GM12878 (cell line): ENCODE data around the gene TM4SF4. TPM values are rescaled to one million over a fixed set of nuclear protein-coding genes. Genes with fewer than 3 reads are reported as not detected.

Experiments used
- ATAC-seq: fragments of 200-7000 bp; cut with Tn5 transposase; 3 replicates; pipeline ENCODE4 v1.9.1; 2020; ENCODE audit warnings: mild to moderate bottlenecking, moderate library complexity
- BruUV-seq: library from RNA; stranded (reverse); fragments of 400-500 nt; replicated peaks from 2 replicates; lab custom pipeline; 2021; lab: Mats Ljungman, UMichigan
- CTCF ChIA-PET: fragments of 300-600 bp; sonication (Branson Sonifier 250); formaldehyde crosslinking; extraction: SDS; loops from one replicate; lab custom pipeline; 2021; ENCODE audit warnings: inconsistent platforms; lab: Yijun Ruan, JAX
- POLR2A ChIA-PET: fragments of 350-600 bp; formaldehyde crosslinking; extraction: SDS; loops from one replicate; lab custom pipeline; 2021; ENCODE audit warnings: inconsistent platforms; lab: Charles Lee
- RAD21 ChIA-PET: fragments of 300-600 bp; sonication (Branson Sonifier 250); formaldehyde crosslinking; loops from one replicate; lab custom pipeline; 2023; ENCODE audit warnings: antibody characterized with exemption; ENCODE audit not compliant: unreplicated experiment; lab: Charles Lee
- SMC1A ChIA-PET: fragments of 300-600 bp; sonication (Branson Sonifier 250); formaldehyde crosslinking; loops from one replicate; lab custom pipeline; 2023; ENCODE audit not compliant: unreplicated experiment, uncharacterized antibody; lab: Charles Lee
- DNase-seq: peaks from one replicate; pipeline ENCODE4 v3.0.0-alpha.2; 2011; ENCODE audit warnings: low read depth, low spot score
- FAIRE-seq: peaks from 3 replicates; lab custom pipeline; 2011; peaks lifted over from hg19 to GRCh38; lab: Jason Lieb, UNC
- H2AFZ ChIP-seq: 2 replicates; pipeline ENCODE4 v1.6.0; 2011; ENCODE audit warnings: low read depth, low read length, control low read depth; ENCODE audit not compliant: control insufficient read depth
- H3K27ac ChIP-seq: 2 replicates; pipeline ENCODE4 v1.5.1; 2011; ENCODE audit warnings: control low read depth; ENCODE audit not compliant: control insufficient read depth, insufficient read depth
- H3K27me3 ChIP-seq, 2 experiments: replicated peaks in 1 of 2; 2 replicates each; pipeline versions ENCODE4 v1.6.0 to v1.6.1; 2011; ENCODE audit warnings: low read length in 1 of 2; ENCODE audit not compliant: control insufficient read depth in 2 of 2, insufficient read depth in 2 of 2
- H3K36me3 ChIP-seq, 2 experiments: 2 replicates each; pipeline ENCODE4 v1.5.1; 2011; ENCODE audit warnings: low read length in 1 of 2; ENCODE audit not compliant: control insufficient read depth in 2 of 2, insufficient read depth in 2 of 2
- H3K4me1 ChIP-seq: 2 replicates; pipeline ENCODE4 v1.6.1; 2011; ENCODE audit warnings: mild to moderate bottlenecking, low read length, moderate library complexity, mixed read lengths; ENCODE audit not compliant: control insufficient read depth, insufficient read depth
- H3K4me2 ChIP-seq: 2 replicates; pipeline ENCODE4 v1.6.0; 2011; ENCODE audit warnings: control low read depth; ENCODE audit not compliant: control insufficient read depth, insufficient read depth
- H3K4me3 ChIP-seq: fragments of 200-600 bp; sonication (generic); 2 replicates; pipeline ENCODE4 v1.5.1; 2016
- H3K79me2 ChIP-seq: 2 replicates; pipeline ENCODE4 v1.6.0; 2011; ENCODE audit warnings: low read length; ENCODE audit not compliant: control insufficient read depth, insufficient read depth
- H3K9ac ChIP-seq: 2 replicates; pipeline ENCODE4 v1.8.0; 2011; ENCODE audit warnings: low read length, control low read depth, mixed read lengths; ENCODE audit not compliant: control insufficient read depth, insufficient read depth
- H3K9me3 ChIP-seq: replicated peaks from 3 replicates; pipeline ENCODE4 v1.5.1; 2011; ENCODE audit warnings: mild to moderate bottlenecking, low read length; ENCODE audit not compliant: control insufficient read depth, insufficient read depth
- H4K20me1 ChIP-seq: 2 replicates; pipeline ENCODE4 v1.6.0; 2011; ENCODE audit not compliant: control insufficient read depth, insufficient read depth
- BCL11A ChIP-seq: IDR thresholded peaks from 2 replicates; pipeline ENCODE4 v1.6.1; 2011; ENCODE audit warnings: low read depth, low read length
- BRCA1 ChIP-seq: IDR thresholded peaks from 2 replicates; pipeline ENCODE4 v1.6.1; 2011; ENCODE audit warnings: low read depth, low read length, improper control_type of control experiment
- CBFB ChIP-seq: IDR thresholded peaks from 2 replicates; pipeline ENCODE4 v1.6.1; 2016; ENCODE audit warnings: antibody characterized with exemption, low read depth
- CTCF ChIP-seq, 3 experiments: IDR thresholded peaks in 2 of 3; conservative IDR thresholded peaks in 1 of 3; 2 replicates each; pipeline ENCODE4 v1.5.1; 2011; ENCODE audit warnings: low read depth in 3 of 3, low read length in 3 of 3, mild to moderate bottlenecking in 3 of 3, control low read depth in 2 of 3, moderate library complexity in 2 of 3, inconsistent platforms in 1 of 3, mixed read lengths in 1 of 3; ENCODE audit not compliant: control insufficient read depth in 2 of 3, insufficient read depth in 1 of 3; ENCODE audit errors: extremely low read depth in 1 of 3
- KAT2A ChIP-seq: conservative IDR thresholded peaks from 2 replicates; pipeline ENCODE4 v1.6.1; 2011; ENCODE audit warnings: low read depth, low read length; ENCODE audit not compliant: control insufficient read depth
- MAX ChIP-seq: IDR thresholded peaks from 2 replicates; pipeline ENCODE4 v1.6.1; 2012; ENCODE audit warnings: low read depth, low read length, improper control_type of control experiment
- MEF2A ChIP-seq: IDR thresholded peaks from 2 replicates; pipeline ENCODE4 v1.6.1; 2011; ENCODE audit warnings: low read depth, mild to moderate bottlenecking, low read length, moderate library complexity; ENCODE audit not compliant: insufficient read depth
- NR2C1 ChIP-seq: fragments of 450-650 bp; IDR thresholded peaks from 2 replicates; pipeline ENCODE4 v1.6.1; 2017; ENCODE audit warnings: antibody characterized with exemption, mild to moderate bottlenecking, moderate library complexity
- PAX8 ChIP-seq: fragments of 450-650 bp; IDR thresholded peaks from 2 replicates; pipeline ENCODE4 v1.6.1; 2017; ENCODE audit warnings: mild to moderate bottlenecking, moderate library complexity
- POLR2AphosphoS2 ChIP-seq: IDR thresholded peaks from 2 replicates; pipeline ENCODE4 v1.6.1; 2011; ENCODE audit warnings: low read depth, mild to moderate bottlenecking, low read length, improper control_type of control experiment, moderate library complexity
- RBBP5 ChIP-seq: fragments of 200-600 bp; sonication (generic); conservative IDR thresholded peaks from 2 replicates; pipeline ENCODE4 v1.6.1; 2016
- RCOR1 ChIP-seq: conservative IDR thresholded peaks from 2 replicates; pipeline ENCODE4 v1.6.1; 2012; ENCODE audit warnings: low read depth, low read length, improper control_type of control experiment
- TCF12 ChIP-seq: IDR thresholded peaks from 2 replicates; pipeline ENCODE4 v1.6.1; 2011; ENCODE audit warnings: low read depth, mild to moderate bottlenecking, low read length
- USF2 ChIP-seq: IDR thresholded peaks from 2 replicates; pipeline ENCODE4 v1.6.1; 2011; ENCODE audit warnings: low read depth, low read length, improper control_type of control experiment, borderline replicate concordance
- YBX1 ChIP-seq: fragments of 450-650 bp; IDR thresholded peaks from 2 replicates; pipeline ENCODE4 v1.6.1; 2016; ENCODE audit warnings: antibody characterized with exemption
- ZBED1 ChIP-seq: IDR thresholded peaks from 2 replicates; pipeline ENCODE4 v1.6.1; 2016; ENCODE audit warnings: borderline replicate concordance
- ZNF217 ChIP-seq: fragments of 450-650 bp; IDR thresholded peaks from 2 replicates; pipeline ENCODE4 v1.6.1; 2017; ENCODE audit warnings: antibody characterized with exemption, mild to moderate bottlenecking
- ZNF622 ChIP-seq: fragments of 450-650 bp; IDR thresholded peaks from 2 replicates; pipeline ENCODE4 v1.6.1; 2017; ENCODE audit warnings: mild to moderate bottlenecking, inconsistent platforms
- WGBS: methylation state at CpG from one replicate; pipeline ENCODE4 v1.1.6; 2016; ENCODE audit warnings: low lambda C conversion rate; ENCODE audit not compliant: insufficient replicate concordance, insufficient coverage; ENCODE audit errors: missing lambda C conversion rate; 5-methylcytosine and 5-hydroxymethylcytosine counted together
- in situ Hi-C: fragments of 300-500 bp; cut with MboI; formaldehyde crosslinking; loops from 9 replicates; pipeline ENCODE4 v1.14.3; 2018; ENCODE audit warnings: mixed read lengths
- intact Hi-C: fragments of 100-400 bp; cut with micrococcal nuclease; formaldehyde crosslinking; loops from one replicate; pipeline ENCODE4 v1.14.2; 2022; ENCODE audit not compliant: unreplicated experiment
- polyA plus RNA-seq, 11 experiments: library from polyadenylated mRNA; depleted of rRNA in 4 of 11; unstranded in 6 of 11; stranded (reverse) in 5 of 11; fragments of >200 nt; fragmentation: Nextera tagmentation in 4 of 11; fragmentation: Illumina TruSeq in 1 of 11; extraction: Ambion mirVana in 4 of 11; extraction: Trizol in 1 of 11; gene quantifications; 1 replicate in 1 of 11; 2 replicates in 10 of 11; pipeline versions ENCODE4 v1.2.1 to v1.2.3, GENCODE V29; 2011 to 2016; ENCODE audit warnings: inconsistent platforms in 2 of 11, missing spikeins in 2 of 11, low read depth in 1 of 11
- total RNA-seq, 4 experiments: library from RNA; depleted of rRNA in 3 of 4; stranded (reverse); fragments of >200 nt in 3 of 4; fragmentation: Illumina TruSeq in 1 of 4; extraction: Trizol in 1 of 4; gene quantifications; 2 replicates each; pipeline versions ENCODE4 v1.2.1 to v1.2.3, GENCODE V29; 2013 to 2021
- TF ChIP-seq, protein P1 (sequence below): fragments of 450-650 bp; IDR thresholded peaks from 2 replicates; pipeline ENCODE4 v1.6.1; 2017; ENCODE audit warnings: mild to moderate bottlenecking, low read depth, inconsistent platforms; ENCODE audit not compliant: poor library complexity, severe bottlenecking

The TM4SF4 gene
- total and polyA plus RNA-seq, 10 of the 15 experiments (the other 5 are each of a cell fraction or from before 2014, with no cell fraction given): 0.06 to 1.3 TPM; not detected in 8

GRCh38 chr3:149509526-149509925 lies 35.0 kb downstream of the TM4SF4 start (continued):
- TF ChIP-seq MAX: no peak
- TF ChIP-seq USF2: no peak
- TF ChIP-seq, all 136 proteins: peak for 0

DNA sequence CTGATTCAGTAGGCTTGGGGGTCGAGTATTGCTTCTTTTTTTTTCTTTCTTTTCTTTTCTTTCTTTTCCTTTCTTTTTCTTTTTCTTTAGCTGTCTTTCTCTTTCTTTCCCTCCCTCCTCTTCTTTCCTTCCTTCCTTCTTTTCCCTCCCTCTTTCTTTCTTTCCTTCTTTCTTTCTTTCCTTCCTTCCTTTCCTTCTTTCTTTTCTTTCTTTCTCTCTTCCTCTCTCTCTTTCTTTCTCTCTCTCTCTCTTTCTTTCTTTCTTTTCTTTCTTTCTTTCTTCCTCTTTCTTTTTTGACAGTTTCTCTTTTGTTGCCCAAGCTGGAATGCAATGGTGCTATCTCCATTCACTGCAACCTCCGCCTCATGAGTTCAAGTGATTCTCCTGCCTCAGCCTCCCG lies 36.0 kb downstream of the TM4SF4 start:
- Histone ChIP-seq H2AFZ (no peak overlapping the region), H4K20me1 (no peaks in the 10 kb centered on the region), H3K9me3 (no peaks in the 10 kb centered on the region), H3K79me2 (no peaks in the 10 kb centered on the region), H3K27me3 (no peaks in the 10 kb centered on the region), H3K36me3 (no peaks in the 10 kb centered on the region), H3K4me2 (no peak overlapping the region), H3K27ac (no peak overlapping the region), H3K4me1 (no peaks in the 10 kb centered on the region; the same call in 1 of the 2 replicates), H3K4me3 (no peak overlapping the region), H3K9ac (no peak overlapping the region)
- CTCF ChIA-PET: interaction anchor here (1.3 to 11.4 kb wide), 11 partner anchors 13 to 674 kb away, joined by 3 to 222 read pairs (median 6); partner anchors contain the start of gene WWTR1
- intact Hi-C loops (no loop called here), in situ Hi-C loops (loop anchor here (25.0 kb wide), 1 partner anchor 677 kb away; no protein-coding TSS in a partner anchor)
- POLR2A ChIA-PET: interaction anchor here (0.6 kb wide), 1 partner anchor 205 kb away, joined by 3 read pairs; no protein-coding TSS in a partner anchor
- RAD21 ChIA-PET: interaction anchor here (1.6 to 3.4 kb wide), 2 partner anchors 58 to 271 kb away, joined by 4 to 10 read pairs; no protein-coding TSS in a partner anchor
- FAIRE-seq: no peak
- SMC1A ChIA-PET: interaction anchor here (0.6 to 7.2 kb wide), 7 partner anchors 35 to 298 kb away, joined by 3 to 86 read pairs (median 6); no protein-coding TSS in a partner anchor
- BruUV-seq: no TSS peak
- ATAC-seq: no peak
- WGBS: 52% methylated on average over 3 of the region's 3 CpGs
- DNase-seq: no peak
- no peak for TF ChIP-seq CBFB
- no peak for TF ChIP-seq BRCA1
- TF ChIP-seq YBX1: no peak
- TF ChIP-seq, protein P1, sequence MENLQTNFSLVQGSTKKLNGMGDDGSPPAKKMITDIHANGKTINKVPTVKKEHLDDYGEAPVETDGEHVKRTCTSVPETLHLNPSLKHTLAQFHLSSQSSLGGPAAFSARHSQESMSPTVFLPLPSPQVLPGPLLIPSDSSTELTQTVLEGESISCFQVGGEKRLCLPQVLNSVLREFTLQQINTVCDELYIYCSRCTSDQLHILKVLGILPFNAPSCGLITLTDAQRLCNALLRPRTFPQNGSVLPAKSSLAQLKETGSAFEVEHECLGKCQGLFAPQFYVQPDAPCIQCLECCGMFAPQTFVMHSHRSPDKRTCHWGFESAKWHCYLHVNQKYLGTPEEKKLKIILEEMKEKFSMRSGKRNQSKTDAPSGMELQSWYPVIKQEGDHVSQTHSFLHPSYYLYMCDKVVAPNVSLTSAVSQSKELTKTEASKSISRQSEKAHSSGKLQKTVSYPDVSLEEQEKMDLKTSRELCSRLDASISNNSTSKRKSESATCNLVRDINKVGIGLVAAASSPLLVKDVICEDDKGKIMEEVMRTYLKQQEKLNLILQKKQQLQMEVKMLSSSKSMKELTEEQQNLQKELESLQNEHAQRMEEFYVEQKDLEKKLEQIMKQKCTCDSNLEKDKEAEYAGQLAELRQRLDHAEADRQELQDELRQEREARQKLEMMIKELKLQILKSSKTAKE: no peak
- no peak for TF ChIP-seq ZNF217
- TF ChIP-seq KAT2A: no peak
- TF ChIP-seq ZBED1: no peak
- no peak for TF ChIP-seq NR2C1
- no peak for TF ChIP-seq PAX8
- no peak for TF ChIP-seq BCL11A
- TF ChIP-seq RBBP5: no peak
- TF ChIP-seq POLR2AphosphoS2: no peak
- TF ChIP-seq ZNF622: no peak
- TF ChIP-seq MAX: no peak
- no peak for TF ChIP-seq RCOR1
- no peak for TF ChIP-seq TCF12
- TF ChIP-seq CTCF (IDR thresholded peaks at IDR 0.05 in 2 of 3, conservative IDR thresholded peaks at IDR 0.05 in 1 of 3; ENCODE audit: control insufficient read depth in 2 of 3, extremely low read depth in 1 of 3, insufficient read depth in 1 of 3, low read depth in 3 of 3, low read length in 3 of 3): no peak
- TF ChIP-seq MEF2A: no peak
